Adrenal gland (tissue), 5 donors: Measurements from ENCODE around the gene SS18.

Experiments used
- POLR2A ChIP-seq, 2 donors: fragments of 450-650 bp; IDR thresholded peaks; one replicate each; pipeline ENCODE4 v1.6.1; 2017; ENCODE audit warnings: antibody characterized with exemption in 2 of 2, mild to moderate bottlenecking in 2 of 2, moderate library complexity in 1 of 2
- TF ChIP-seq, protein P1 (sequence below), 6 experiments: fragments of 450-650 bp in 4 of 6; fragments of 200-600 bp in 2 of 6; sonication (generic) in 1 of 6; IDR thresholded peaks; 1 replicate in 5 of 6; 2 replicates in 1 of 6; pipeline versions ENCODE4 v1.5.1 to v1.8.0; 2016 to 2021; ENCODE audit warnings: antibody characterized with exemption in 6 of 6, mild to moderate bottlenecking in 2 of 6, moderate library complexity in 1 of 6
- donor health status: DM: no; HTN: no; CAD: no.

DNA sequence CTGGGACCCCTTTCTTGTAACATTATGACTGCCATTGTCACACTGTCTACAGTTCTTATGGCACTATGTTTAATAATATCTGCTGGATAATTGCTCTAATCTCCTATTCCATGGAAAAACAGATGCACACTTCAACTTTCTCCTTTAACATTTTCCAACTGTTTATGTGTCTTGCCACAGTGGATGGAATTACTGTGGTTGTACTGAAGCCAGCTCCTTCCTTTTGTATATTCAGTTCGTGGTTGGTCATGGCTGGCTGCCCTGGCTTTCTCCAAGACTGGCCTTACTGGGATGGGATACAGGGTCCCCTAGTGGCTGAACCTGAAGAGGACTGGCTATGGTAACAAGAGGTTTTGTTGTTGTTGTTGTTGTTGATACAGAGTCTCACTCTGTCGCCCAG lies 113.9 kb downstream of the SS18 start:
- TF ChIP-seq, protein P1, sequence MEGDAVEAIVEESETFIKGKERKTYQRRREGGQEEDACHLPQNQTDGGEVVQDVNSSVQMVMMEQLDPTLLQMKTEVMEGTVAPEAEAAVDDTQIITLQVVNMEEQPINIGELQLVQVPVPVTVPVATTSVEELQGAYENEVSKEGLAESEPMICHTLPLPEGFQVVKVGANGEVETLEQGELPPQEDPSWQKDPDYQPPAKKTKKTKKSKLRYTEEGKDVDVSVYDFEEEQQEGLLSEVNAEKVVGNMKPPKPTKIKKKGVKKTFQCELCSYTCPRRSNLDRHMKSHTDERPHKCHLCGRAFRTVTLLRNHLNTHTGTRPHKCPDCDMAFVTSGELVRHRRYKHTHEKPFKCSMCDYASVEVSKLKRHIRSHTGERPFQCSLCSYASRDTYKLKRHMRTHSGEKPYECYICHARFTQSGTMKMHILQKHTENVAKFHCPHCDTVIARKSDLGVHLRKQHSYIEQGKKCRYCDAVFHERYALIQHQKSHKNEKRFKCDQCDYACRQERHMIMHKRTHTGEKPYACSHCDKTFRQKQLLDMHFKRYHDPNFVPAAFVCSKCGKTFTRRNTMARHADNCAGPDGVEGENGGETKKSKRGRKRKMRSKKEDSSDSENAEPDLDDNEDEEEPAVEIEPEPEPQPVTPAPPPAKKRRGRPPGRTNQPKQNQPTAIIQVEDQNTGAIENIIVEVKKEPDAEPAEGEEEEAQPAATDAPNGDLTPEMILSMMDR (IDR thresholded peaks at IDR 0.05), result no peak
- TF ChIP-seq POLR2A (IDR thresholded peaks at IDR 0.05), result no peak
